Measurements from ENCODE around the gene PLEKHH1.
"Not testable (repeated sequence)": the region's sequence is repeated elsewhere in the genome, so short reads cannot be mapped to it uniquely, and the experiment has no call there.

Gene PLEKHH1

DNA sequence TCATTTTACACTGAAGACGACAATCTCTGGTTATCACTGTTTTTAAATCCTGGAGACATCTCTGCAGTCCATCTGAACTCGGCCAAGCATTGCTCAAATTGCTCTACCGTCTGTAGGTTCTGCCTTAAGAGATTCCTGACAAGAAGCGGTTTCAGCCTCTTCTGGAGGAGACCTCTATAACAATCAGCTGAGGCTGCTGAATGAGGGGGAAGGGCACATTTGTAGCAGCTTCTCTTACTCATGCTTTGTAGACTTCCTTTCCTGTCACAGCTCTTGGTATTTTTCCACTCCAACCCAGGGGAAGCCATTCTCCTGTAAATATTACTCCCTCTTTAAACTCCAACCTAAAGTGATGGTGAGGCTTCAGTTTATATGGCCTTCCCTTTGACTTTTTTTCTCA lies 89.6 kb downstream of the PLEKHH1 start:
- TF ChIP-seq, protein P1, sequence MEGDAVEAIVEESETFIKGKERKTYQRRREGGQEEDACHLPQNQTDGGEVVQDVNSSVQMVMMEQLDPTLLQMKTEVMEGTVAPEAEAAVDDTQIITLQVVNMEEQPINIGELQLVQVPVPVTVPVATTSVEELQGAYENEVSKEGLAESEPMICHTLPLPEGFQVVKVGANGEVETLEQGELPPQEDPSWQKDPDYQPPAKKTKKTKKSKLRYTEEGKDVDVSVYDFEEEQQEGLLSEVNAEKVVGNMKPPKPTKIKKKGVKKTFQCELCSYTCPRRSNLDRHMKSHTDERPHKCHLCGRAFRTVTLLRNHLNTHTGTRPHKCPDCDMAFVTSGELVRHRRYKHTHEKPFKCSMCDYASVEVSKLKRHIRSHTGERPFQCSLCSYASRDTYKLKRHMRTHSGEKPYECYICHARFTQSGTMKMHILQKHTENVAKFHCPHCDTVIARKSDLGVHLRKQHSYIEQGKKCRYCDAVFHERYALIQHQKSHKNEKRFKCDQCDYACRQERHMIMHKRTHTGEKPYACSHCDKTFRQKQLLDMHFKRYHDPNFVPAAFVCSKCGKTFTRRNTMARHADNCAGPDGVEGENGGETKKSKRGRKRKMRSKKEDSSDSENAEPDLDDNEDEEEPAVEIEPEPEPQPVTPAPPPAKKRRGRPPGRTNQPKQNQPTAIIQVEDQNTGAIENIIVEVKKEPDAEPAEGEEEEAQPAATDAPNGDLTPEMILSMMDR (IDR thresholded peaks at IDR 0.05; ENCODE audit: borderline replicate concordance, control extremely low read depth, extremely low read depth, insufficient read depth, missing control alignments), result no peak
- in situ Hi-C loops (cut with MboI; ENCODE audit: low sequenced_read_pairs, unreplicated experiment), result no loop called here
- no peak for DNase-seq (ENCODE audit: low spot score)

DNA sequence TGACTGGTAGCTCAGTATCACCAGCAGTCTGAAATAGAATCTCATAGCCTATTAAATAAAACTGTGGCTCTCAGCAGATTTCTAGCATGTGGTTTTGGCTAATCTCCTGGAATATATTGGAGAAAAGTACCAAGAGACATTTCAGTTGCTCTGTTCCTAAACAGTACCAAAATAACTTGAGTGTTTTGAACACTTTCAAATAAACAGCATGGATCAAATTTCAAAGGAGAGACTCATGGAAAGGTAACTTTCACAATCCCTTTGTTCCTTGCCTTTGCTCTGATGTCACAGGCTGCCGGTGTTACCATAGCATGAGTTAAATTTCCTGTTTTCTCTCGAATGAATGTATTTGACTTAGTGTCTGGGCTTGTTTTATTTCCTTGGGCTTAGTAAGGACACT lies 90.0 kb downstream of the PLEKHH1 start:
- no peak for DNase-seq (ENCODE audit: low spot score)
- in situ Hi-C loops (cut with MboI; ENCODE audit: low sequenced_read_pairs, unreplicated experiment), result no loop called here
- TF ChIP-seq, protein P1 (IDR thresholded peaks at IDR 0.05; ENCODE audit: borderline replicate concordance, control extremely low read depth, extremely low read depth, insufficient read depth, missing control alignments), result no peak

DNA sequence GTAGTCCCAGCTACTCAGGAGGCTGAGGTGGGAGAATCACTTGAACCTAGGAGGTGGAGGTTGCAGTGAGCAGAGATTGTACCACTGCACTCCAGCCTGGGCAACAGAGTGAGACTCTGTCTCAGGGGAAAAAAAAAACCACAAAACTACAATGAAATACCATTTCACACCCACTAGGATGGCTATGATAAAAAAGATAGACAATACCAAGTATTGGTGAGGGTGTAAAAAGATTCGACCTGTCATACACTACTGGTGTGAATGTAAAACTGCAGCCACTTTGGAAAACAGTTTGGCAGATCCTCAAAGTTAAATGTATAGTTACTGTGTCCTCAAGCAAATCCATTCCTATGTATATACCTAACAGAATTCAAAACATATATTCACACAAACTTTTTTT lies 93.0 kb downstream of the PLEKHH1 start:
- DNase-seq (ENCODE audit: low spot score); in situ Hi-C loops (cut with MboI; ENCODE audit: low sequenced_read_pairs, unreplicated experiment): not testable (repeated sequence)

DNA sequence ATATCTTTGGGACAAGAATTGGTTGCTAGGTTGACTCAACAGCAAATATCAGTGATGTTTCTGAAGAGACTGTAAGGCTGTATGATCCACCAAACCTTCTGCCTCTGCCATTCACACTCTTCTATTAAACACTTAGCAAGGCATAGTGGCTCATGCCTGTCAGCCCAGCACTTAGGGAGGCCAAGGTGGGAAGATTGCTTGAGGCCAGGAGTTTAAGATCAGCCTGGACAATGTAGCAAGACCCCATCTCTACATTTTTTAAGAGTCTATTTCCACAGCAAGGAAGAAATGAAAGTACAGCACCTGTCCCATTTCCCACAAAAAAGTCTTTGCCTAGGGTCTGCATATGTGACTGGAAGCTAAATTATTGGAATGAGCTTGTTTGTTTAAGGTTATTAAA lies 94.4 kb downstream of the PLEKHH1 start:
- DNase-seq (ENCODE audit: low spot score), result no peak
- in situ Hi-C loops (cut with MboI; ENCODE audit: low sequenced_read_pairs, unreplicated experiment), result no loop called here
- TF ChIP-seq, protein P1 (IDR thresholded peaks at IDR 0.05; ENCODE audit: borderline replicate concordance, control extremely low read depth, extremely low read depth, insufficient read depth, missing control alignments), result no peak

DNA sequence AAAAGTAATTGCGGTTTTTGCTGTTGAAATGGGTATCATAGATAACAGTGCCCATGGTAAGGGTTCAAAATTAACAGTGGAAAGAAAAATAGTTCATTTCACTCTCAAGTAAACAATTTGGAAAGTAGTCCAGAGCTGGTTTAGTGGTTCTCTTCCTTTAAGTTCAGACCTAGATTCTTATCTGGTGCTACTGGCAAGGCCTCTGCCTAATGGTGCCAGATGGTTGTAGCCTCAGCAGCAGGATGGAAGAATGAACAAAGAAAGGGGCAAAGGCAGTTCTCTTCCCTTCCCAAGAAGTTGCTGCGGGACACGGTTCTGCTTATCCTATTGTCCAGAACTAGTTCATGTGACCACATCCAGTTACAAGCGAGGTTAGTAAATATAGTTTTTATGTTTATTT lies 97.1 kb downstream of the PLEKHH1 start:
- DNase-seq (ENCODE audit: low spot score), result no peak
- in situ Hi-C loops (cut with MboI; ENCODE audit: low sequenced_read_pairs, unreplicated experiment), result no loop called here
- TF ChIP-seq, protein P1 (IDR thresholded peaks at IDR 0.05; ENCODE audit: borderline replicate concordance, control extremely low read depth, extremely low read depth, insufficient read depth, missing control alignments), result no peak

DNA sequence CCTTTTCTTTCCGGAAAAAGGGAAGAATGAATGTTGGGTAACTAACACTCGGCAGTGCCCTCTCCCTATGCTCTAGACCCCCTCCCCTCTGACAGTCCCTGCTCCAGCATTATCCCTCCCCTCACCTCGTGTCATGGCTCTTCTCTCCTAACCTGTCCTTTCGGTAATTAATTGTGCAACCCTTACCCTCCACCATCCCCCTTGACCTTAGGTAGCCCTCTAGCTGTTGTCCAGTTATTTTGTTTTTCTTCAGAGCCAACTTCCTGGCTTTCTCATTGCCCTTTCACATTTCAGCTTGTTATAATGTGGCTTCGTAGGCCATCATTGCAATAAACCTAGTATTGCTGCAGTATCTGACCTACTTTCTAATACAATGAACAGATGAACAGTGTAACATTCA lies 97.8 kb downstream of the PLEKHH1 start:
- TF ChIP-seq, protein P1 (IDR thresholded peaks at IDR 0.05; ENCODE audit: borderline replicate concordance, control extremely low read depth, extremely low read depth, insufficient read depth, missing control alignments), result no peak
- no peak for DNase-seq (ENCODE audit: low spot score)
- in situ Hi-C loops (cut with MboI; ENCODE audit: low sequenced_read_pairs, unreplicated experiment), result no loop called here

DNA sequence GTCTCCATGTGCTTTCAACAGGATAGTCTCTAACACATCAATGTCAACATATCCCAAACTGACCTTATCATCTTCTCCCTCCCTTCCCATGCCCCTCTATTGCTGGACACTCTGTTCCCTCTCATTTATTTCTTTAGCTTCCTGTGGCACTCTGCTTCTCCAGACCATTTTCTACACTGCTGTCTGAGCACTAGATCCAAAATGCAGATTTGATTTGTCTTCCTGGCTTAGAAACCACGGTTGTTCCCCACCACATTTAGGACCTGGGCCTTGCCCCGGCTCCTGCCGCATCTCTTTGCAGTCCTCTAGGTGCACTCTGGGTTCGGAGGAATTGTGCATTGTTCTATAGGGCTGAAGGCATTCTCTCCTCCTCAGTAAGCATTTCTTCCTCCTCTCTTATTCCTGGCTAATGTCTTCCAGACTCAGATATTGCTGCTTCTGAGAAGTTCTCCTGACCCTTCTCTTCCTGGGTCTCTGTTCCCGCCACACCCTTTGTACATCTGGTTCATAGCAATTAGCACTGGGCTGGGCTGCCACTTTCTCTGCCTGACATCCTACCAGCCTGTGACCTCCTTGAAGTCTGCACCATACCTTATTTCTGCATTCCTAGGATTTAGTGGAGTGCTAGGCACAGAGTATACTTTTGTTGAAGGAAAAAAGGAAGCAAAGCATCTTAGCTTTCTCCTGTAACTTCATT lies 100.5 kb downstream of the PLEKHH1 start:
- DNase-seq (ENCODE audit: low spot score), result no peak
- in situ Hi-C loops (cut with MboI; ENCODE audit: low sequenced_read_pairs, unreplicated experiment), result no loop called here
- TF ChIP-seq, protein P1 (IDR thresholded peaks at IDR 0.05; ENCODE audit: borderline replicate concordance, control extremely low read depth, extremely low read depth, insufficient read depth, missing control alignments), result no peak

Data from GM13976 (cell line).